Measurements from ENCODE around the gene DROSHA.
"Not testable (repeated sequence)": the region's sequence is repeated elsewhere in the genome, so short reads cannot be mapped to it uniquely, and the experiment has no call there.

The DROSHA gene

DNA sequence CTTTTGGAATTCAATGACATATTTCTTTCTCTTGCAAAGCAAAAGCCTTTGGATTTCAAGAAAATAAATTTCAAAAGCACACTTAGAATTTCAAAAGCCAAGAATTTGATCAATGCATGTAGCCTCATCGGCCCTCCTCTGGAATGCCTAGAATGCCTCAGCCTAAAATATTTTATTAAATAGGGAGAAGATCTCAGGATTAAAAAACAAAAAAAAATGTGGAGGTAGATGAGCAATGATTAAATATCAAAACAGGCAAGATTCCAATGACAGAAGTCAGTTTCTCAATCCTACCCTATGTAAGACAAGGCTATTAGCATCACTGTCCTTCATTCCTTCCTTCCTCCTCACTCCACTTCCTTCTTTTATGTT is 169.4 kb downstream of the DROSHA start:
- no peaks in the 10 kb centered on the region for H3K79me2 ChIP-seq (ENCODE audit: insufficient read depth, low read length)
- no peak overlapping the region for H2AFZ ChIP-seq (ENCODE audit: low read depth, low read length)
- H3K4me3 ChIP-seq (ENCODE audit: low read depth in 1 of 2, low read length in 2 of 2), result no peak overlapping the region
- no peaks in the 10 kb centered on the region for H4K20me1 ChIP-seq (ENCODE audit: insufficient read depth, low read length)
- ATAC-seq (ENCODE audit: insufficient read depth, low read depth), result no peak
- no peaks in the 10 kb centered on the region for H3K36me3 ChIP-seq (ENCODE audit: insufficient read depth, low read length)
- H3K4me1 ChIP-seq (ENCODE audit: insufficient read depth, low read length), result no peaks in the 10 kb centered on the region
- TF ChIP-seq, protein P1, sequence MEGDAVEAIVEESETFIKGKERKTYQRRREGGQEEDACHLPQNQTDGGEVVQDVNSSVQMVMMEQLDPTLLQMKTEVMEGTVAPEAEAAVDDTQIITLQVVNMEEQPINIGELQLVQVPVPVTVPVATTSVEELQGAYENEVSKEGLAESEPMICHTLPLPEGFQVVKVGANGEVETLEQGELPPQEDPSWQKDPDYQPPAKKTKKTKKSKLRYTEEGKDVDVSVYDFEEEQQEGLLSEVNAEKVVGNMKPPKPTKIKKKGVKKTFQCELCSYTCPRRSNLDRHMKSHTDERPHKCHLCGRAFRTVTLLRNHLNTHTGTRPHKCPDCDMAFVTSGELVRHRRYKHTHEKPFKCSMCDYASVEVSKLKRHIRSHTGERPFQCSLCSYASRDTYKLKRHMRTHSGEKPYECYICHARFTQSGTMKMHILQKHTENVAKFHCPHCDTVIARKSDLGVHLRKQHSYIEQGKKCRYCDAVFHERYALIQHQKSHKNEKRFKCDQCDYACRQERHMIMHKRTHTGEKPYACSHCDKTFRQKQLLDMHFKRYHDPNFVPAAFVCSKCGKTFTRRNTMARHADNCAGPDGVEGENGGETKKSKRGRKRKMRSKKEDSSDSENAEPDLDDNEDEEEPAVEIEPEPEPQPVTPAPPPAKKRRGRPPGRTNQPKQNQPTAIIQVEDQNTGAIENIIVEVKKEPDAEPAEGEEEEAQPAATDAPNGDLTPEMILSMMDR (IDR thresholded peaks at IDR 0.05; ENCODE audit: borderline replicate concordance, extremely low read depth, low read length, poor library complexity, severe bottlenecking), result no peak
- no peak for TF ChIP-seq EZH2 (IDR thresholded peaks at IDR 0.05; ENCODE audit: borderline replicate concordance, low read depth, low read length, severe bottlenecking)
- no peaks in the 10 kb centered on the region for H3K27me3 ChIP-seq (ENCODE audit: insufficient read depth, low read length, poor library complexity)
- no peak overlapping the region for H3K27ac ChIP-seq (ENCODE audit: low read length)
- H3K9me3 ChIP-seq (ENCODE audit: insufficient read depth, low read length, severe bottlenecking), result no peaks in the 10 kb centered on the region
- no peak overlapping the region for H3K4me2 ChIP-seq (ENCODE audit: insufficient read depth, low read length)
- no peak overlapping the region for H3K9ac ChIP-seq (ENCODE audit: low read depth, low read length)
- no peak for DNase-seq

DNA sequence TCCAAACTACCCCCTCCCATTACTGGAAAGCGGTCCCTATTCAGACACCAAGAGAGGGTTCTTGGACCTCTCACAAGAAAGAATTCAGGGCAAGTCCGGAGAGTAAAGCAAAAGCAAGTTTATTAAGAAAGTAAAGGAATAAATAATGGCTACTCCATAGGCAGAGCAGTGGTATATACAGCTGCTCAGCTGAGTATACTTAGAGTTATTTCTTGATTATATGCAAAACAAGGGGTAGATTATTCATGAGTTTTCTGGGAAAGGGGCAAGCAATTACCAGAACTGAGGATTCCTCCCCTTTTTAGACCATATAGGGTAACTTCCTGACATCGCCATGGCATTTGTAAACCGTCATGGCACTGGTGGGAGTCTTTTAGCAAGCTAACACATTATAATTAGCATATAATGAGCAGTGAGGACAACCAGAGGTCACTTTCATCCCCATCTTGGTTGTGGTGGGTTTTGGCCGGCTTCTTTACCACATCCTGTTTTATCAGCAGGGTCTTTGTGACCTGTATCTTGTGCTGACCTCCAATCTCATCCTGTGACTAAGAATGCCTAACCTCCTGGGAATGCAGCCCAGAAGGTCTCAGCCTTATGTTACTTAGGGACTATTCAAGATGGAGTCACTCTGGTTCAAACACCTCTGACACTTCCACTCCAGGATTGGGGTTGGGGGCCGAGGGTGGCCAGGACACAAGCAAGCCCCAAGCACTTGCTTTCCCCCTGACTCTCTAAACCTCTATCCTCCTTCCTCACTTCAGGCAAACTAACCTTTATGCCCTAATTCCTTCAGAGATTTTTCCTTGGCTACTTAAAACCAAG is 170.0 kb downstream of the DROSHA start:
- DNase-seq; H3K27ac ChIP-seq (ENCODE audit: low read length); H3K9ac ChIP-seq (ENCODE audit: low read depth, low read length); H4K20me1 ChIP-seq (ENCODE audit: insufficient read depth, low read length); ATAC-seq (ENCODE audit: insufficient read depth, low read depth); H3K4me1 ChIP-seq (ENCODE audit: insufficient read depth, low read length); H3K36me3 ChIP-seq (ENCODE audit: insufficient read depth, low read length); H3K79me2 ChIP-seq (ENCODE audit: insufficient read depth, low read length); H3K9me3 ChIP-seq (ENCODE audit: insufficient read depth, low read length, severe bottlenecking); H3K4me2 ChIP-seq (ENCODE audit: insufficient read depth, low read length); H3K27me3 ChIP-seq (ENCODE audit: insufficient read depth, low read length, poor library complexity); H2AFZ ChIP-seq (ENCODE audit: low read depth, low read length); H3K4me3 ChIP-seq (ENCODE audit: low read depth in 1 of 2, low read length in 2 of 2): not testable (repeated sequence)

DNA sequence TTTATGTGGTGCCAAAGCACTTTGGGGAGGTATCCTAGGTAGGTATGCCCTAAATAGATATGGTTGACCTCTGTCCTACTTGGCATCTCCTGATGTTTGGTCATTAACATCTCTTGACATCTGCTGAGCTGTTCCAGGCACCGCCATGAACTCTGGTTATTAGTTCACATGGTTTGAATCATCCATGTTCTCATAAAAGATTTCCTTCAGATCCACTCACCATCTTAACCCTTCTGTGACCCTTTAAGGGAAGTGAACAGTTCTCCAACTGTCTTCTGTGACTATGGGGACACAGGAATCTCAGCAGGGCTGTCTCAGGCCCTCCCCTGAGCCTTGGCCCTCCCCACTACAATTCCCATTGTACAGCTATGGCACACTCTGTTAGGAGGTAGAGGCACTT is 170.7 kb downstream of the DROSHA start:
- H3K4me2 ChIP-seq (ENCODE audit: insufficient read depth, low read length), result no peak overlapping the region
- TF ChIP-seq EZH2 (IDR thresholded peaks at IDR 0.05; ENCODE audit: borderline replicate concordance, low read depth, low read length, severe bottlenecking), result no peak
- TF ChIP-seq, protein P1 (IDR thresholded peaks at IDR 0.05; ENCODE audit: borderline replicate concordance, extremely low read depth, low read length, poor library complexity, severe bottlenecking), result no peak
- H3K4me3 ChIP-seq (ENCODE audit: low read depth in 1 of 2, low read length in 2 of 2), result no peak overlapping the region
- ATAC-seq (ENCODE audit: insufficient read depth, low read depth) (no peak), DNase-seq (no peak)
- H3K9ac ChIP-seq (ENCODE audit: low read depth, low read length), result no peak overlapping the region
- no peak overlapping the region for H2AFZ ChIP-seq (ENCODE audit: low read depth, low read length)
- no peaks in the 10 kb centered on the region for H3K4me1 ChIP-seq (ENCODE audit: insufficient read depth, low read length)
- no peaks in the 10 kb centered on the region for H4K20me1 ChIP-seq (ENCODE audit: insufficient read depth, low read length)
- no peaks in the 10 kb centered on the region for H3K27me3 ChIP-seq (ENCODE audit: insufficient read depth, low read length, poor library complexity)
- H3K9me3 ChIP-seq (ENCODE audit: insufficient read depth, low read length, severe bottlenecking), result no peaks in the 10 kb centered on the region
- H3K27ac ChIP-seq (ENCODE audit: low read length), result no peak overlapping the region
- no peaks in the 10 kb centered on the region for H3K36me3 ChIP-seq (ENCODE audit: insufficient read depth, low read length)
- no peaks in the 10 kb centered on the region for H3K79me2 ChIP-seq (ENCODE audit: insufficient read depth, low read length)

DNA sequence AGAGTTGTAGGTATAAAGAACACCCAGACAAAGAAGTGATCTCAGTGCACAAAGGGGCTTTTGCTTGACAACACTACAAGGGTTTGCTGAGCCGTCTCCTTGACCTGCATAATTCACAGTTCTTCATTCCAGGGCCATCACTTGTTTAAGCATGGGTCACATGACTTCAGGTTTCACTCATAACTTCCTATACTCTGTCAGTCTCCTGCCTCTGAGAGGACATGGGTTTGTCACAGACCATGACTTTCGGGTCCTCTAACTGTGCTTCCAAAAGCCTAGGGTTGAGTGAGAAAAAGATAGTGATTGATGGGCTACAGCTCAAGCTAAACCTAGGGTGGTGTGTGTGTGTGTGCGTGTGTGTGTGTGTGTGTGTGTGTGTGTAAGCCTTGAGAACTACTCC is 172.1 kb downstream of the DROSHA start:
- H3K9ac ChIP-seq (ENCODE audit: low read depth, low read length), result no peak overlapping the region
- DNase-seq (no peak), ATAC-seq (ENCODE audit: insufficient read depth, low read depth) (no peak)
- no peak overlapping the region for H2AFZ ChIP-seq (ENCODE audit: low read depth, low read length)
- no peaks in the 10 kb centered on the region for H3K27me3 ChIP-seq (ENCODE audit: insufficient read depth, low read length, poor library complexity)
- H3K27ac ChIP-seq (ENCODE audit: low read length), result no peak overlapping the region
- H3K4me2 ChIP-seq (ENCODE audit: insufficient read depth, low read length), result no peak overlapping the region
- no peaks in the 10 kb centered on the region for H3K79me2 ChIP-seq (ENCODE audit: insufficient read depth, low read length)
- no peaks in the 10 kb centered on the region for H3K4me1 ChIP-seq (ENCODE audit: insufficient read depth, low read length)
- no peaks in the 10 kb centered on the region for H3K36me3 ChIP-seq (ENCODE audit: insufficient read depth, low read length)
- no peak overlapping the region for H3K4me3 ChIP-seq (ENCODE audit: low read depth in 1 of 2, low read length in 2 of 2)
- TF ChIP-seq, protein P1 (IDR thresholded peaks at IDR 0.05; ENCODE audit: borderline replicate concordance, extremely low read depth, low read length, poor library complexity, severe bottlenecking), result no peak
- TF ChIP-seq EZH2 (IDR thresholded peaks at IDR 0.05; ENCODE audit: borderline replicate concordance, low read depth, low read length, severe bottlenecking), result no peak
- H4K20me1 ChIP-seq (ENCODE audit: insufficient read depth, low read length), result no peaks in the 10 kb centered on the region
- H3K9me3 ChIP-seq (ENCODE audit: insufficient read depth, low read length, severe bottlenecking), result no peaks in the 10 kb centered on the region

Measured in DND-41 (cell line).